Type B pancreatic cell (in vitro differentiated cells): ENCODE data around the gene KLF17. TPM values are rescaled to one million over a fixed set of nuclear protein-coding genes. Genes with fewer than 3 reads are reported as not detected.

Source experiments
- DNase-seq: peaks from one replicate; pipeline ENCODE4 v3.0.0; 2021; ENCODE audit warnings: mixed read lengths; ENCODE audit not compliant: unreplicated experiment; ENCODE audit errors: extremely low spot score
- H3K27ac Mint-ChIP-seq: 2 replicates; pipeline ENCODE4 v1.8.0; 2021; ENCODE audit warnings: mild to moderate bottlenecking, mixed read lengths
- H3K27me3 Mint-ChIP-seq: 2 replicates; pipeline ENCODE4 v1.8.0; 2021; ENCODE audit warnings: mixed read lengths
- H3K36me3 Mint-ChIP-seq: 2 replicates; pipeline ENCODE4 v1.8.0; 2021; ENCODE audit warnings: mixed read lengths
- H3K4me1 Mint-ChIP-seq: one replicate; pipeline ENCODE4 v1.8.0; 2021; ENCODE audit warnings: mixed read lengths; ENCODE audit not compliant: unreplicated experiment
- H3K4me3 Mint-ChIP-seq: 2 replicates; pipeline ENCODE4 v1.8.0; 2021; ENCODE audit warnings: mild to moderate bottlenecking, mixed read lengths
- H3K9me3 Mint-ChIP-seq: 2 replicates; pipeline ENCODE4 v1.8.0; 2021; ENCODE audit warnings: mixed read lengths
- CTCF ChIP-seq: fragments of 200-600 bp; sonication (generic); conservative IDR thresholded peaks from 2 replicates; pipeline ENCODE4 v1.5.0; 2021; ENCODE audit warnings: antibody characterized with exemption, mild to moderate bottlenecking
- total RNA-seq: library from RNA; stranded (reverse); gene quantifications from 2 replicates; pipeline ENCODE4 v1.2.1, GENCODE V29; 2021; ENCODE audit warnings: low replicate concordance

Gene KLF17
- total RNA-seq, 1 donor from 2014 or later = not detected

DNA sequence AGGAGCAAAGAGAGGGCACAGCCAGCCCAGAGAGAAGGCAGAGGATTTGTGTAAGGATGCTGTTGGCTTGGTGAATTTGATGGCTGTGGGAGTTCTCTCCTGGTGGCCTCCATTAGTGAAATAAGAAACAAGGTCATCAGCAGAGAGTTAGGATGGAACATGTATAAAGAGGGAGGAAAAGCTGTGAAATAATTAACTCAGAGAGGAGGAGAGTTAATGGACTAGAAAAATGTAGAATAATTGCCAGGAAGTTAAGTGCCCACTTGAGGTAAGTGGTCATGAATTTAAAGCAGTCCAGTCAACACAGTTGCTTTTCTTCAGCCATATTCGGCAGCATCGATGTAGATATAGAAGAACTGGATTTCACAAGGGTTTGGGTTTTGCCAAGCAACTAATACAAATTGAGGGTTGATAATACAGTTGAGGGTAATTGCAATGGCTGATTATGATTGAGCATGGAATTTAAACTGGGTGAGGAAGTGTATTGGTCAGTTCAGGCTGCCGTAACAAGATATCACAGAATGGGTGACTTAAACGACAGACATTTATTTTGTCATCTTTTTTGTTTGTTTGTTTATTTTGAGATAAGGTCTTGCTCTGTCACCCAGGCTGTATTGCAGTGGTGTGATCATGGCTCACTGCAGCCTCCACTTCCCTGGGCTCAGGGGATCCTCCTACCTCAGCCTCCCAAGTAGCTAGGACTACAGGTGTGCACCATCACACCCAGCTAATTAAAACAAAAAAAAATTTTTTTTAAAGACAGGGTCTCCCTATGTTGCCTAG lies 31.7 kb upstream of the KLF17 start:
- TF ChIP-seq CTCF = no peak
- Mint-ChIP-seq H3K4me1 (peaks cover 21% of the 10 kb centered on the region), H3K27ac (no peak overlapping the region), H3K4me3 (no peak overlapping the region), H3K9me3 (no peaks in the 10 kb centered on the region), H3K36me3 (no peaks in the 10 kb centered on the region), H3K27me3 (peaks cover 10% of the 10 kb centered on the region)
- no peak for DNase-seq

GRCh38 chr1:44089371-44090048 lies 29.1 kb upstream of the KLF17 start:
- Mint-ChIP-seq H3K27ac (peak overlapping the region; percentile 20), H3K4me1 (peaks cover 21% of the 10 kb centered on the region), H3K36me3 (no peaks in the 10 kb centered on the region), H3K4me3 (no peak overlapping the region), H3K9me3 (no peaks in the 10 kb centered on the region), H3K27me3 (peaks cover 19% of the 10 kb centered on the region)
- TF ChIP-seq CTCF = no peak
- no peak for DNase-seq

DNA sequence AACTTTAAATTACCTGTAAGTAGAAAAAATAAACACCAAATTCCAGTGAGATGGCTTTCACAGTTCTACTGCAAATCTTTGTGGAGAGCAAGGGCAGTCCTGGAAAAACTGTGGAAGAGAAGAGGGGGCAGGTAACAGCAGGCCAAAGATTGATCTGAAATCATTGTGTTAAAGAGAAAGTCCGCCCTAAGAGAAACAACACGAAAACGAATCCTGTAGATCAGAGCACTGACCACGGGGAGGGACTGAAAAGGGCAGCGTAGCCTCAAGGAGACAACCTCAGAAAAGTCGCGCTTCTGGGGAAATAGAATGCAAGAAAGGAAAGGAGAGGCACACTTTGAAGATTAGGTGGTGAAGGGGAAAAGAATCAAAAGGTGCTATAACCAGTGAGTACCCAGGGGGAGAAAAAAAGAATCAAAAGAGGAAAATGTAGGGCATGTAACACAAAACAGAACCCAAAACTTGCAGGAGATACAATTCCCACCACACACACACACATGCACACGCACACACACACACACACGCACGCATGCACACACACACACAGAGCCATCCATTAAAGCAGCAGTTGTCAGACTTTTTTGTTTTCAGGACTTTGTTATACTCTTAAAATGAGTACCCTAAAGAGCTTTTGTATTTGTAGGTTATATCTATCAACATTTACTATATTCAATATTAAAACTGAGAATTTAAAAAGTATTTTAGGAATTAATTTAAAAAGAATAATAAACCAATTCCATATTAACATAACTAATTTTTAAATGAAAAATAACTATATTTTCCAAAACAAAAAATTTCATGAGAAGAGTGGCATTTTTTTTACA lies 28.0 kb upstream of the KLF17 start:
- Mint-ChIP-seq H3K27ac (no peak overlapping the region), H3K4me3 (no peak overlapping the region), H3K4me1 (peaks cover 21% of the 10 kb centered on the region), H3K36me3 (no peaks in the 10 kb centered on the region), H3K27me3 (peaks cover 20% of the 10 kb centered on the region), H3K9me3 (no peaks in the 10 kb centered on the region)
- no peak for TF ChIP-seq CTCF
- no peak for DNase-seq

GRCh38 chr1:44094047-44094446 lies 24.6 kb upstream of the KLF17 start:
- no peaks in the 10 kb centered on the region for H3K36me3 Mint-ChIP-seq
- no peak for DNase-seq
- H3K4me1 Mint-ChIP-seq = peaks cover 14% of the 10 kb centered on the region
- H3K27ac Mint-ChIP-seq = no peak overlapping the region
- peaks cover 20% of the 10 kb centered on the region for H3K27me3 Mint-ChIP-seq
- no peaks in the 10 kb centered on the region for H3K9me3 Mint-ChIP-seq
- H3K4me3 Mint-ChIP-seq = no peak overlapping the region
- no peak for TF ChIP-seq CTCF

DNA sequence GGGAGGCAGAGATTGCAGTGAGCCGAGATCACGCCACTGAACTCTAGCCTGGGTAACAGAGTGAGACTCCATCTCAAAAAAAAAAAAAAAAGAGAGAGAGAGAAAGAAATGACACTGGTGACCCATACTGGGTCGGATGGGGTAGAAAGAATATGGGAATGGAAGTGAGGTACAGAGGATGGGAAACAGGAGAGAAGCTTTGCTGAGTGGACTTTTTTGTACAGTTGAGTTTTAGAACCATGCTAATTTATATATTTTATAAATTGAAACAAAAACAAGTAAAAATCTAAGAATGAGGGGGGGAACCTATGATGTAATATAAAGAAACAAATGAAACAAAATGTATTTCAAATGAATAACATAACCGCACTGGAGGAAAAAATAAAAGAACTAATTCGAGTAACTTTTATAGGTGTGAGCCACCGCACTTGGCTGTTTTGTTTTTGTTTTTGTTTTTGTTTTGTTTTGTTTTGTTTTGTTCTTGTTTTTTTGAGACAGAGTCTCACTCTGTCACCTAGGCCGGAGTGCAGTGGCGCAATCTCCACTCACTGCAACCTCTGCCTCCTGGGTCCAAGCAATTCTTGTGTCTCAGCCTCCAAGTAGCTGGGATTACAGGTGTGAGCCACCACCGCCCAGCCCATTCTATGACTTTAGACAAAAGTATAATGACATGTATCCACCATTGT lies 18.3 kb upstream of the KLF17 start:
- H3K36me3 Mint-ChIP-seq = no peaks in the 10 kb centered on the region
- DNase-seq = no peak
- no peak overlapping the region for H3K27ac Mint-ChIP-seq
- no peaks in the 10 kb centered on the region for H3K9me3 Mint-ChIP-seq
- H3K4me1 Mint-ChIP-seq = no peaks in the 10 kb centered on the region
- H3K27me3 Mint-ChIP-seq = peaks cover 12% of the 10 kb centered on the region
- H3K4me3 Mint-ChIP-seq = no peak overlapping the region
- TF ChIP-seq CTCF = no peak
